ENCODE measurements around the gene PCDH19. TPM values are rescaled to one million over a fixed set of nuclear protein-coding genes. Genes with fewer than 3 reads are reported as not detected.

PCDH19 gene
- total RNA-seq, 4 donors from 2014 or later: 0.38 to 2.7 (median 1.4) TPM

- H3K4me3 ChIP-seq (ENCODE audit: low read depth, poor library complexity, severe bottlenecking): no peak overlapping the region
- no peak for DNase-seq (ENCODE audit: low spot score in 2 of 2)
- TF ChIP-seq, protein P1, sequence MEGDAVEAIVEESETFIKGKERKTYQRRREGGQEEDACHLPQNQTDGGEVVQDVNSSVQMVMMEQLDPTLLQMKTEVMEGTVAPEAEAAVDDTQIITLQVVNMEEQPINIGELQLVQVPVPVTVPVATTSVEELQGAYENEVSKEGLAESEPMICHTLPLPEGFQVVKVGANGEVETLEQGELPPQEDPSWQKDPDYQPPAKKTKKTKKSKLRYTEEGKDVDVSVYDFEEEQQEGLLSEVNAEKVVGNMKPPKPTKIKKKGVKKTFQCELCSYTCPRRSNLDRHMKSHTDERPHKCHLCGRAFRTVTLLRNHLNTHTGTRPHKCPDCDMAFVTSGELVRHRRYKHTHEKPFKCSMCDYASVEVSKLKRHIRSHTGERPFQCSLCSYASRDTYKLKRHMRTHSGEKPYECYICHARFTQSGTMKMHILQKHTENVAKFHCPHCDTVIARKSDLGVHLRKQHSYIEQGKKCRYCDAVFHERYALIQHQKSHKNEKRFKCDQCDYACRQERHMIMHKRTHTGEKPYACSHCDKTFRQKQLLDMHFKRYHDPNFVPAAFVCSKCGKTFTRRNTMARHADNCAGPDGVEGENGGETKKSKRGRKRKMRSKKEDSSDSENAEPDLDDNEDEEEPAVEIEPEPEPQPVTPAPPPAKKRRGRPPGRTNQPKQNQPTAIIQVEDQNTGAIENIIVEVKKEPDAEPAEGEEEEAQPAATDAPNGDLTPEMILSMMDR (IDR thresholded peaks at IDR 0.05): no peak
- no peak for TF ChIP-seq POLR2A (IDR thresholded peaks at IDR 0.05)
- 54 to 80% methylated on average over 3 of the region's 3 CpGs for WGBS, 2 donors
- intact Hi-C loops (cut with DNase I; ENCODE audit: low total_unique reads): no loop called here
Observed at GRCh38 chrX:100356351-100356896, 53.6 kb downstream of the PCDH19 start.

GRCh38 chrX:100355680-100356079, 54.4 kb downstream of the PCDH19 start:
- WGBS, 2 donors: 56 to 86% methylated on average over 3 of the region's 3 CpGs

GRCh38 chrX:100353326-100353725, 56.7 kb downstream of the PCDH19 start:
- intact Hi-C loops (cut with DNase I; ENCODE audit: low total_unique reads): no loop called here
- no peak for DNase-seq (ENCODE audit: low spot score in 2 of 2)
- WGBS, 2 donors: 15 to 31% methylated on average over 4 of the region's 4 CpGs
- H3K4me3 ChIP-seq (ENCODE audit: low read depth, poor library complexity, severe bottlenecking): no peak overlapping the region
- TF ChIP-seq, protein P1 (IDR thresholded peaks at IDR 0.05): no peak
- no peak for TF ChIP-seq POLR2A (IDR thresholded peaks at IDR 0.05)

More at GRCh38 chrX:100355680-100356079, 54.4 kb downstream of the PCDH19 start:
- TF ChIP-seq, protein P1 (IDR thresholded peaks at IDR 0.05): no peak
- no peak for TF ChIP-seq POLR2A (IDR thresholded peaks at IDR 0.05)
- no peak for DNase-seq (ENCODE audit: low spot score in 2 of 2)
- no peak overlapping the region for H3K4me3 ChIP-seq (ENCODE audit: low read depth, poor library complexity, severe bottlenecking)
- intact Hi-C loops (cut with DNase I; ENCODE audit: low total_unique reads): no loop called here

- 45 to 68% methylated on average over 5 of the region's 5 CpGs for WGBS, 2 donors
- intact Hi-C loops (cut with DNase I; ENCODE audit: low total_unique reads): no loop called here
- DNase-seq (ENCODE audit: low spot score in 2 of 2): no peak
- TF ChIP-seq, protein P1 (IDR thresholded peaks at IDR 0.05): no peak
- no peak for TF ChIP-seq POLR2A (IDR thresholded peaks at IDR 0.05)
- H3K4me3 ChIP-seq (ENCODE audit: low read depth, poor library complexity, severe bottlenecking): no peak overlapping the region
Observed at GRCh38 chrX:100350704-100351489, 59.2 kb downstream of the PCDH19 start.

DNA sequence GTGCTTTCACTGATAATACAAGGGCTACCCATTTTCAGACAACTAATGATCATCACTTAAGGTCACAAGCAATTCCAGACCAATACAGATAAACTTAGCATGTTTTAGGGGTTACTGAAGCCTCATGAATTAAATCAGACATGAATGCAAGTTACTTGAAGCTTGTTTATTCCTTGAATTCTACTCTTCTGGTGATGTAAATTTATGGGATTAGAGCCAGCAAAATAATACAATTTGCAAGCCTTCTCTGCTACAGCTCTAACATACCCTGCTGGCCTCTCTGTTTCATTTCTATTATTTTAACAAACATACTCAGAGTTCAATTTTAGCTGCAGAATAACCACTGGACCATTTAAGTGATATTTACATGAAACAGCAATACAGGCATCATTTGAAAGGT, 60.7 kb downstream of the PCDH19 start:
- DNase-seq (ENCODE audit: low spot score in 2 of 2): no peak
- TF ChIP-seq, protein P1 (IDR thresholded peaks at IDR 0.05): no peak
- TF ChIP-seq POLR2A (IDR thresholded peaks at IDR 0.05): no peak
- H3K4me3 ChIP-seq (ENCODE audit: low read depth, poor library complexity, severe bottlenecking): no peak overlapping the region
- intact Hi-C loops (cut with DNase I; ENCODE audit: low total_unique reads): no loop called here

All from lower leg skin (tissue), 4 donors.